ENCODE data around the gene CAV2. TPM values are rescaled to one million over a fixed set of nuclear protein-coding genes. Genes with fewer than 3 reads are reported as not detected.

The CAV2 gene
- total RNA-seq, 2 donors from 2014 or later, result 0.32 to 3.1 TPM

DNA sequence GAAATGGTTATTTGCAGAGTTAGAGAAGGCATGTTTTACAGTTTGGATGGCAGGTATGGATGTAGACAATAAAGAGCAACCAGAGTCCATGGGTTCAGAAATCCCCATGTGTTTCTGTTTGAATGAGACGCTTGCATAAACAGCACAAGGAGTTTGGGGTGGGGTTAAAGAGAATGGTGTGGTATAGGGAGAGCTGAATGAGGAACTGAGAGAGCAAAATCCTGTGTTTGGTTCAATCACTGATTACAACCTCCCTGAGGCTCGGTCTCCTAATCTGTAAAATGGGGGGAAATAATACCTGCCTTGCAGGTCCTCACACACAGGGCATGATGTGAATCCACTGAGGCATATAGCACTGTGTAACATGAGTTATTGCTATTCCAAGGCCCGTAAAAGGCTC lies 49.0 kb downstream of the CAV2 start:
- no peaks in the 10 kb centered on the region for H3K9me3 ChIP-seq (ENCODE audit: control insufficient read depth, low read length, poor library complexity, severe bottlenecking)
- no peak for DNase-seq
- Mint-ChIP-seq H3K27ac (no peak overlapping the region), H3K4me3 (no peak overlapping the region), H3K36me3 (ENCODE audit: low read depth) (no peaks in the 10 kb centered on the region), H3K4me1 (peaks cover 5% of the 10 kb centered on the region), H3K27me3 (peaks cover 56% of the 10 kb centered on the region)
- ATAC-seq, result no peak

DNA sequence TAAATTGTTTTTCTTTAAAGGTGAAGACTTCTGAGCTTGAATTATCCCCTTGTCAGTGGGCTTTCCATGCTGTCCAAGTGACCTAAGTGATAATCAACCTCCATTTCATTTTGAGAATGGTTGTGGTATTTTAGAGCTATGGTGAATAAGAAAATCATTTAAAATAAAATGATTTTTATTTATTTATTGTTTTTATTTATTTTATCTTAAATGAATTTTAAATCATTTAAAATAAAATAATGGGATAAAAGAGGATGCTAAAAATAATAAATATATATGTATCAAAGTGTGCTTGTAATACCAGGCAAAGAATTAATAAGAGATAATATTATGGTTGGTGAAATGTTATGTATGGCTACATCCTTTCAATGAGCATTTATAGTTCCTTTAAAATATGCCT lies 49.8 kb downstream of the CAV2 start:
- ATAC-seq (no peak), DNase-seq (no peak)
- Mint-ChIP-seq H3K36me3 (ENCODE audit: low read depth) (no peaks in the 10 kb centered on the region), H3K27me3 (peaks cover 57% of the 10 kb centered on the region), H3K4me1 (peaks cover 5% of the 10 kb centered on the region), H3K4me3 (no peak overlapping the region), H3K27ac (no peak overlapping the region)
- no peaks in the 10 kb centered on the region for H3K9me3 ChIP-seq (ENCODE audit: control insufficient read depth, low read length, poor library complexity, severe bottlenecking)

GRCh38 chr7:116551692-116552091 lies 52.2 kb downstream of the CAV2 start:
- ATAC-seq (no peak), DNase-seq (no peak)
- H3K27me3 Mint-ChIP-seq, result peaks cover 57% of the 10 kb centered on the region
- no peaks in the 10 kb centered on the region for H3K36me3 Mint-ChIP-seq (ENCODE audit: low read depth)
- no peak overlapping the region for H3K4me3 Mint-ChIP-seq
- H3K27ac Mint-ChIP-seq, result no peak overlapping the region
- H3K4me1 Mint-ChIP-seq, result peaks cover 5% of the 10 kb centered on the region
- no peaks in the 10 kb centered on the region for H3K9me3 ChIP-seq (ENCODE audit: control insufficient read depth, low read length, poor library complexity, severe bottlenecking)

DNA sequence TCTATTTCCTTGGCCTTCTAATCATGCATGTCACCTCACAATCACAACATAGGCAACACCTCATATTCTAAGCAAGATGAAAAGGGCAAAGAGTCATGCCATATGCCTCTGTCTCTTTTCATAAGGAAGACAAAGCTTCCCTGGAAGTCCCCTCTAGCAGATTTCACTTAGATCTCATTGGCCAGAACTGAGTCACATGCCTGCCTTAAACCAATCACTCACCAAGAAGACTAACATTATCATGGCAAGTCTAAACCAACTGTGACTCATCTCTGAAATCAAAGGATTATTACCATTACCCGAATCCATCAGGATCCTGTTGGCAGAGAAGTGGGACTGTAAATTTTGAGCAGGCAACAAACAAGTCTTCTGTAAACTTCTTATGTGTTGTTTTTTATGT lies 53.1 kb downstream of the CAV2 start:
- Mint-ChIP-seq H3K36me3 (ENCODE audit: low read depth) (no peaks in the 10 kb centered on the region), H3K4me3 (no peak overlapping the region), H3K4me1 (peaks cover 4% of the 10 kb centered on the region), H3K27ac (no peak overlapping the region), H3K27me3 (peaks cover 58% of the 10 kb centered on the region)
- DNase-seq (no peak), ATAC-seq (no peak)
- H3K9me3 ChIP-seq (ENCODE audit: control insufficient read depth, low read length, poor library complexity, severe bottlenecking), result no peaks in the 10 kb centered on the region

DNA sequence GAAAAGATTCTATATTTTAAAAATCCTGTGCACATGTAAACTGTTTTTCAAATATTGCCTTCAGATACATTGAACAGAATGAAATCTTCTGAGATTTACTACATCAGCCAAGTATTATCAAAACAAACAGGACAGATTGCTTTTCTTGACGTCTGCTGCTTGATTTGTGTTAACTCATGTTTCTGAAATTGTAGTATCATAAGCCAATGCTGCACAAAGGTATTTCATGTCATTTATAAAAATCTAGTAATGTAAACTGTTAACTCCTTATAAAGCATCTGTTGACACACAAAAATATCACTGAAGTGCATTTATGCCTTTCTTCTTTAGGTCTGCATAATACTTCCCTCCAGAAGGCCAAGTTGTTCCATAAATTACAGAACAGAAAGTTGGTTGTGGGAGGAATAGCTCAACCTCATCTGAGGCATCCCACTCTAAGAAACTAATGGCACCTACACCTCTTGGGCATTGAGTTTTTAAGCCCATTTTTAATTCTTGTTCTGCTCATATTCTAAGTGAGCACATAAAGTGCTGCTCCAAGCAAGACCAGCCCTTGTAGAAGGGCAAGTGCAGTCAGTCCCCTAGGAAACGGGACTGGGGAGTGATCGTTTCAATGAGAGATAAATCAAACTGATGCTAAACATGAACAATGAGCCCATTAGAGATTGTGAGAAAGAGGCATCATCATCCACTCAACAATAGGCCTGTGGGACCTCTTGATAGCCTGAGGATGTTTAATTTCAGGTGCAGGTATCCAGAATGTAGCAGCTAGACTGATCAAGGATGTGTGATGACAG lies 53.8 kb downstream of the CAV2 start:
- Mint-ChIP-seq H3K4me1 (peaks cover 3% of the 10 kb centered on the region), H3K27me3 (peaks cover 57% of the 10 kb centered on the region), H3K4me3 (no peak overlapping the region), H3K27ac (no peak overlapping the region), H3K36me3 (ENCODE audit: low read depth) (no peaks in the 10 kb centered on the region)
- ATAC-seq, result no peak
- DNase-seq, result no peak
- no peaks in the 10 kb centered on the region for H3K9me3 ChIP-seq (ENCODE audit: control insufficient read depth, low read length, poor library complexity, severe bottlenecking)

DNA sequence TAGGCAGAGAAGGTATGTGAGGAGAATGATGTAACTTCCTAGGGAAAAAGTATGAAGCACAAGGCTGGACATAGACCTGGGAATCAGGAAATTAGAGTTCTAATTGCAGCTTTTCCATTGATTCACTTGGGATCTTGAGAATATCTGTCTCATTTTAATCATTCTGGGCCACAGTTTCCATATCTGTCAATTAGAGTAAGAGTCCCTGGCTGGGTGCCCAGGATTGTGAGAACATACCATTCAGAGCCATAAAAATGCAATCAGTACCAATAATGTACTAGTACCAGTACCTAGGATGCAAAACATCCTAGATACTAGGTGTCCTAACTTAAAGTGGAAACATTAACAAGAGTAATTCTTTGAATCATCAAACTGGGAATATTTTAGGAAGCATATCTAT lies 54.9 kb downstream of the CAV2 start:
- DNase-seq, result no peak
- Mint-ChIP-seq H3K4me3 (no peak overlapping the region), H3K36me3 (ENCODE audit: low read depth) (no peaks in the 10 kb centered on the region)

DNA sequence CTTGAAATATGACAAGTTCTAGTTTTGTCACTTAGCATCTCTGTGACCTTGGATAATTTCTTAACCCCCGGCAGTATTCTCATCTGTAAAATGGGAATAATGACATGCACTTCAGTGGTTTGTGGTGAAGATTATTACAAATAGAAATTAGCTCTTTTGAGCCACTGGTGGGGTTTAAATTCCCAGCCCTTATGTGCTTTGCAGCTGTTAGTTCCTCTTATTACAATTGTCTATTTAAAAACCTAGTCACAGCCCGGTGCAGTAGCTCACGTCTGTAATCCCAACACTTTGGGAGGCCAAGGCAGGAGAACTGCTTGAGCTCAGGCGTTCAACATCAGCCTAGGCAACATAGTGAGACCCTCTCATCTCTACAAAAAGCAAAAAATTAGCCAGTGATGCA lies 55.4 kb downstream of the CAV2 start:
- H3K27me3 Mint-ChIP-seq, result peaks cover 58% of the 10 kb centered on the region
- H3K36me3 Mint-ChIP-seq (ENCODE audit: low read depth), result no peaks in the 10 kb centered on the region
- no peaks in the 10 kb centered on the region for H3K4me1 Mint-ChIP-seq
- H3K9me3 ChIP-seq (ENCODE audit: control insufficient read depth, low read length, poor library complexity, severe bottlenecking), result no peaks in the 10 kb centered on the region
- DNase-seq (no peak), ATAC-seq (no peak)
- H3K27ac Mint-ChIP-seq, result no peak overlapping the region
- H3K4me3 Mint-ChIP-seq, result no peak overlapping the region

More for the DNA sequence above, 54.9 kb downstream of the CAV2 start:
- no peaks in the 10 kb centered on the region for H3K9me3 ChIP-seq (ENCODE audit: control insufficient read depth, low read length, poor library complexity, severe bottlenecking)
- H3K4me1 Mint-ChIP-seq, result no peaks in the 10 kb centered on the region
- ATAC-seq, result no peak
- peaks cover 57% of the 10 kb centered on the region for H3K27me3 Mint-ChIP-seq
- no peak overlapping the region for H3K27ac Mint-ChIP-seq

GRCh38 chr7:116557066-116557585 lies 57.6 kb downstream of the CAV2 start:
- H3K27me3 Mint-ChIP-seq, result peaks cover 63% of the 10 kb centered on the region
- H3K9me3 ChIP-seq (ENCODE audit: control insufficient read depth, low read length, poor library complexity, severe bottlenecking), result no peaks in the 10 kb centered on the region
- no peak overlapping the region for H3K27ac Mint-ChIP-seq
- ATAC-seq, result no peak
- H3K4me1 Mint-ChIP-seq, result no peaks in the 10 kb centered on the region
- no peak overlapping the region for H3K4me3 Mint-ChIP-seq
- H3K36me3 Mint-ChIP-seq (ENCODE audit: low read depth), result no peaks in the 10 kb centered on the region
- no peak for DNase-seq

- Mint-ChIP-seq H3K36me3 (ENCODE audit: low read depth) (no peaks in the 10 kb centered on the region), H3K4me1 (no peaks in the 10 kb centered on the region), H3K27me3 (peaks cover 58% of the 10 kb centered on the region), H3K27ac (no peak overlapping the region), H3K4me3 (no peak overlapping the region)
- H3K9me3 ChIP-seq (ENCODE audit: control insufficient read depth, low read length, poor library complexity, severe bottlenecking), result no peaks in the 10 kb centered on the region
- DNase-seq, result no peak
- no peak for ATAC-seq
Observed at GRCh38 chr7:116557901-116558300, 58.4 kb downstream of the CAV2 start.

Other genes with a start within 250 kb of the CAV2 start
- gene CAV1, start 25.3 kb downstream of the CAV2 start, total RNA-seq, result under 1 TPM; 0.30 to 0.57 TPM
- under 1 TPM in 1 of 2 donors, not detected in 1; 0.18 TPM for gene MET, start 172.5 kb downstream of the CAV2 start, total RNA-seq